H9 (cell line): Measurements from ENCODE around the gene MIPEP. TPM values are rescaled to one million over a fixed set of nuclear protein-coding genes. Genes with fewer than 3 reads are reported as not detected.

Experiments
- DNase-seq: peaks from one replicate; pipeline ENCODE4 v3.0.0-alpha.2; 2017
- H2AFZ ChIP-seq: one replicate; pipeline ENCODE4 v1.6.1; 2013; ENCODE audit warnings: mild to moderate bottlenecking, low read length, control low read depth, moderate library complexity
- H2AK5ac ChIP-seq: 2 replicates; pipeline ENCODE4 v1.6.1; 2013; ENCODE audit warnings: low read length, control low read depth, mixed read lengths; ENCODE audit not compliant: insufficient read length
- H2BK120ac ChIP-seq: one replicate; pipeline ENCODE4 v1.6.1; 2013; ENCODE audit warnings: low read depth, mild to moderate bottlenecking, low read length, control low read depth, inconsistent platforms; ENCODE audit not compliant: poor library complexity, severe bottlenecking
- H2BK12ac ChIP-seq: 2 replicates; pipeline ENCODE4 v1.6.1; 2013; ENCODE audit warnings: low read length, control low read depth, mixed read lengths, low read depth; ENCODE audit not compliant: insufficient read length
- H2BK15ac ChIP-seq: 2 replicates; pipeline ENCODE4 v1.6.1; 2013; ENCODE audit warnings: low read depth, low read length, control low read depth
- H2BK20ac ChIP-seq: one replicate; pipeline ENCODE4 v1.6.1; 2013; ENCODE audit warnings: low read depth, mild to moderate bottlenecking, low read length, control low read depth, inconsistent platforms; ENCODE audit not compliant: poor library complexity, severe bottlenecking
- H2BK5ac ChIP-seq: 2 replicates; pipeline ENCODE4 v1.6.1; 2013; ENCODE audit warnings: low read length, control low read depth, mixed read lengths; ENCODE audit not compliant: insufficient read length
- H3K14ac ChIP-seq: 2 replicates; pipeline ENCODE4 v1.6.1; 2013; ENCODE audit warnings: low read length, control low read depth; ENCODE audit not compliant: insufficient read depth
- H3K18ac ChIP-seq: 2 replicates; pipeline ENCODE4 v1.6.1; 2013; ENCODE audit warnings: low read depth, mild to moderate bottlenecking, mixed read lengths, low read length, control low read depth; ENCODE audit not compliant: insufficient read length
- H3K23ac ChIP-seq: 2 replicates; pipeline ENCODE4 v1.6.1; 2013; ENCODE audit warnings: low read length, control low read depth, mixed read lengths, low read depth; ENCODE audit not compliant: insufficient read length
- H3K23me2 ChIP-seq: 2 replicates; pipeline ENCODE4 v1.6.1; 2013; ENCODE audit warnings: low read depth, mild to moderate bottlenecking, mixed read lengths, low read length, control low read depth; ENCODE audit not compliant: insufficient read length, poor library complexity, severe bottlenecking
- H3K27ac ChIP-seq: 2 replicates; pipeline ENCODE4 v1.5.1; 2013; ENCODE audit warnings: low read length, control low read depth, mixed read lengths, low read depth; ENCODE audit not compliant: insufficient read length
- H3K27me3 ChIP-seq: 2 replicates; pipeline ENCODE4 v1.6.1; 2013; ENCODE audit warnings: low read length, control low read depth, inconsistent platforms; ENCODE audit not compliant: insufficient read depth
- H3K4ac ChIP-seq: 2 replicates; pipeline ENCODE4 v1.6.1; 2013; ENCODE audit warnings: low read depth, mild to moderate bottlenecking, control low read depth, inconsistent platforms, low read length, moderate library complexity
- H3K4me1 ChIP-seq: 2 replicates; pipeline ENCODE4 v1.6.1; 2013; ENCODE audit warnings: low read length, control low read depth, inconsistent platforms; ENCODE audit not compliant: insufficient read depth
- H3K4me2 ChIP-seq: 2 replicates; pipeline ENCODE4 v1.6.1; 2013; ENCODE audit warnings: low read length, control low read depth, mixed read lengths; ENCODE audit not compliant: insufficient read length, insufficient read depth
- H3K56ac ChIP-seq: 2 replicates; pipeline ENCODE4 v1.6.1; 2013; ENCODE audit warnings: low read depth, mild to moderate bottlenecking, mixed read lengths, low read length, control low read depth; ENCODE audit not compliant: insufficient read length
- H3K79me1 ChIP-seq: 2 replicates; pipeline ENCODE4 v1.6.1; 2013; ENCODE audit warnings: low read depth, mild to moderate bottlenecking, moderate library complexity, low read length, control low read depth, inconsistent platforms; ENCODE audit not compliant: insufficient read depth, poor library complexity, severe bottlenecking
- H3K79me2 ChIP-seq: 2 replicates; pipeline ENCODE4 v1.6.1; 2013; ENCODE audit warnings: low read length, control low read depth, inconsistent platforms; ENCODE audit not compliant: insufficient read depth
- H3K9ac ChIP-seq: 2 replicates; pipeline ENCODE4 v1.6.1; 2013; ENCODE audit warnings: low read length, control low read depth, mixed read lengths; ENCODE audit not compliant: insufficient read length; ENCODE audit errors: extremely low read depth
- H3K9me3 ChIP-seq: one replicate; pipeline ENCODE4 v1.6.1; 2013; ENCODE audit warnings: low read depth, low read length, inconsistent platforms; ENCODE audit not compliant: control insufficient read depth
- H3T11ph ChIP-seq: one replicate; pipeline ENCODE4 v1.6.1; 2013; ENCODE audit warnings: mild to moderate bottlenecking, low read length, control low read depth, inconsistent platforms
- H4K20me1 ChIP-seq: one replicate; pipeline ENCODE4 v1.6.1; 2013; ENCODE audit not compliant: control insufficient read depth, insufficient read length, insufficient read depth
- H4K5ac ChIP-seq: 2 replicates; pipeline ENCODE4 v1.6.1; 2013; ENCODE audit warnings: low read depth, mild to moderate bottlenecking, mixed read lengths, low read length, control low read depth; ENCODE audit not compliant: insufficient read length
- H4K8ac ChIP-seq: replicated peaks from 2 replicates; pipeline ENCODE4 v1.6.1; 2013; ENCODE audit warnings: low read length, control low read depth, mixed read lengths, low read depth; ENCODE audit not compliant: insufficient read length
- H4K91ac ChIP-seq: 2 replicates; pipeline ENCODE4 v1.6.1; 2013; ENCODE audit warnings: low read depth, mild to moderate bottlenecking, moderate library complexity, mixed read lengths, low read length, control low read depth; ENCODE audit not compliant: insufficient read length
- H3K27ac Mint-ChIP-seq, 3 experiments: 2 replicates in 2 of 3; 3 replicates in 1 of 3; pipeline ENCODE4 v1.8.0; 2020 to 2021; ENCODE audit warnings: mixed read lengths in 3 of 3, mild to moderate bottlenecking in 1 of 3, moderate library complexity in 1 of 3
- H3K27me3 Mint-ChIP-seq: 2 replicates; pipeline ENCODE4 v1.8.0; 2021; ENCODE audit warnings: low read depth, mild to moderate bottlenecking, moderate library complexity, mixed read lengths
- H3K36me3 Mint-ChIP-seq, 3 experiments: 2 replicates in 2 of 3; 3 replicates in 1 of 3; pipeline ENCODE4 v1.8.0; 2020 to 2021; ENCODE audit warnings: low read depth in 3 of 3, mixed read lengths in 3 of 3; ENCODE audit not compliant: insufficient read depth in 1 of 3
- H3K4me1 Mint-ChIP-seq, 2 experiments: 2 replicates each; pipeline ENCODE4 v1.8.0; 2020; ENCODE audit warnings: mixed read lengths in 2 of 2
- H3K4me3 Mint-ChIP-seq, 2 experiments: 2 replicates in 1 of 2; 3 replicates in 1 of 2; pipeline ENCODE4 v1.8.0; 2020 to 2021; ENCODE audit warnings: mild to moderate bottlenecking in 2 of 2, mixed read lengths in 2 of 2, moderate library complexity in 1 of 2
- H3K9me3 Mint-ChIP-seq, 2 experiments: 2 replicates in 1 of 2; 3 replicates in 1 of 2; pipeline ENCODE4 v1.8.0; 2020; ENCODE audit warnings: mild to moderate bottlenecking in 2 of 2, mixed read lengths in 2 of 2, moderate library complexity in 1 of 2
- WGBS: extraction: QIAGEN DNeasy Blood & Tissue Kit; methylation state at CpG from one replicate; pipeline ENCODE4 v1.1.7; 2013; ENCODE audit warnings: missing lambda C conversion rate, low lambda C conversion rate, mixed read lengths; ENCODE audit not compliant: insufficient read length; ENCODE audit errors: extremely low coverage; 5-methylcytosine and 5-hydroxymethylcytosine counted together
- total RNA-seq: library from RNA; stranded (reverse); gene quantifications from 2 replicates; pipeline ENCODE4 v1.2.1, GENCODE V29; 2021
- TF ChIP-seq, protein P1 (sequence below): fragments of 200-600 bp; sonication (generic); conservative IDR thresholded peaks from 3 replicates; pipeline ENCODE4 v1.8.0; 2021; ENCODE audit warnings: antibody characterized with exemption, mild to moderate bottlenecking

Gene MIPEP
- total RNA-seq, 1 experiment from 2014 or later: 18.5 TPM

DNA sequence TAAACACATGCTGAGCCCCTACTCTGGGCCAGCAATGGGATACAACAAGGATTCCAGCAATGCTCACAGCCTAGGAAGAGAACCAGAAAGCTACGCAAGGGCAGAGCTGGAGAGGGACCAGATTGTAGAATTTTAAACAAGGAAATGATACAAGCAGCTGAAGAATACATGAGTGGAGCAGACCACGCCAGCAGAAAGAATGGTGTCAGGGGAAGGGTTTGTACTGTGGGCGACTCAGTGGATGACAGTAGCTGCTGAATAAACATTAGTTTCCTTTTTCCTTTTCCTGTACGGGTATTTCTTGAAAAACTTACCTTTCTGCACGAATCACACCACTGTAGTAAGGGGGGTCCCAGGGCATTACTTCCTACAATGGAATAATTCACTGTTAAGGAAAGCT is 30.7 kb downstream of the MIPEP start:
- H3K23ac ChIP-seq: no peak overlapping the region
- no peak overlapping the region for H3K18ac ChIP-seq
- no CpG with 5 or more reads among the region's 5 CpGs for WGBS
- no peak overlapping the region for H4K8ac ChIP-seq
- TF ChIP-seq, protein P1, sequence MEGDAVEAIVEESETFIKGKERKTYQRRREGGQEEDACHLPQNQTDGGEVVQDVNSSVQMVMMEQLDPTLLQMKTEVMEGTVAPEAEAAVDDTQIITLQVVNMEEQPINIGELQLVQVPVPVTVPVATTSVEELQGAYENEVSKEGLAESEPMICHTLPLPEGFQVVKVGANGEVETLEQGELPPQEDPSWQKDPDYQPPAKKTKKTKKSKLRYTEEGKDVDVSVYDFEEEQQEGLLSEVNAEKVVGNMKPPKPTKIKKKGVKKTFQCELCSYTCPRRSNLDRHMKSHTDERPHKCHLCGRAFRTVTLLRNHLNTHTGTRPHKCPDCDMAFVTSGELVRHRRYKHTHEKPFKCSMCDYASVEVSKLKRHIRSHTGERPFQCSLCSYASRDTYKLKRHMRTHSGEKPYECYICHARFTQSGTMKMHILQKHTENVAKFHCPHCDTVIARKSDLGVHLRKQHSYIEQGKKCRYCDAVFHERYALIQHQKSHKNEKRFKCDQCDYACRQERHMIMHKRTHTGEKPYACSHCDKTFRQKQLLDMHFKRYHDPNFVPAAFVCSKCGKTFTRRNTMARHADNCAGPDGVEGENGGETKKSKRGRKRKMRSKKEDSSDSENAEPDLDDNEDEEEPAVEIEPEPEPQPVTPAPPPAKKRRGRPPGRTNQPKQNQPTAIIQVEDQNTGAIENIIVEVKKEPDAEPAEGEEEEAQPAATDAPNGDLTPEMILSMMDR: no peak
- peaks cover 3% of the 10 kb centered on the region for H3K4me1 ChIP-seq
- H3K79me2 ChIP-seq: no peaks in the 10 kb centered on the region
- H3K27ac Mint-ChIP-seq: 0 out of 7 replicates have a peak overlapping the region, but pooled peaks of 1 of the 3 experiments have one; percentile 65
- H3K36me3 Mint-ChIP-seq: peaks cover 3 to 5% (median 4%) of the 10 kb centered on the region in 3 experiments; a peak in 5 of 7 replicates
- H2BK12ac ChIP-seq: no peak overlapping the region
- H3K14ac ChIP-seq: no peak overlapping the region
- H2BK20ac ChIP-seq: no peak overlapping the region
- no peak overlapping the region for H3K27ac ChIP-seq
- no peaks in the 10 kb centered on the region for H3K27me3 Mint-ChIP-seq
- DNase-seq: no peak
- H4K5ac ChIP-seq: no peak overlapping the region
- H3K23me2 ChIP-seq: no peaks in the 10 kb centered on the region
- no peak overlapping the region for H3K4me3 Mint-ChIP-seq
- H3K9ac ChIP-seq: no peak overlapping the region
- H2BK5ac ChIP-seq: no peak overlapping the region
- H4K20me1 ChIP-seq: no peaks in the 10 kb centered on the region
- H3K9me3 ChIP-seq: no peaks in the 10 kb centered on the region
- H2AK5ac ChIP-seq: no peak overlapping the region
- peaks cover 8 to 9% of the 10 kb centered on the region in 2 experiments for H3K4me1 Mint-ChIP-seq
- no peak overlapping the region for H4K91ac ChIP-seq
- H3K4ac ChIP-seq: no peak overlapping the region
- no peak overlapping the region for H2BK120ac ChIP-seq
- no peaks in the 10 kb centered on the region for H3K9me3 Mint-ChIP-seq
- H2BK15ac ChIP-seq: no peak overlapping the region
- H3K27me3 ChIP-seq: no peaks in the 10 kb centered on the region; the same call in 1 of the 2 replicates
- H3T11ph ChIP-seq: no peak overlapping the region
- no peaks in the 10 kb centered on the region for H3K79me1 ChIP-seq
- no peak overlapping the region for H3K56ac ChIP-seq
- no peak overlapping the region for H2AFZ ChIP-seq
- no peak overlapping the region for H3K4me2 ChIP-seq
